Measurements from ENCODE around the gene CCL19. TPM values are rescaled to one million over a fixed set of nuclear protein-coding genes. Genes with fewer than 3 reads are reported as not detected.
A peak's percentile ranks its signal among the peaks of the same experiment; 100 is the strongest.

Gene CCL19
- total RNA-seq, 1 experiment from 2014 or later = not detected

GRCh38 chr9:34662526-34663302 lies 28.4 kb downstream of the CCL19 start, which contains the start of gene CCL27:
Gene CCL27, minus strand, starts transcription at chr9:34662657. Its CDS starts 24 bp downstream, at chr9:34662633.
- DNase-seq (ENCODE audit: low read depth) = no peak

GRCh38 chr9:34659592-34660253 lies 31.4 kb downstream of the CCL19 start:
- peak; percentile 67 for DNase-seq (ENCODE audit: low read depth)

GRCh38 chr9:34658461-34658860 lies 32.6 kb downstream of the CCL19 start:
- DNase-seq (ENCODE audit: low read depth) = no peak

DNA sequence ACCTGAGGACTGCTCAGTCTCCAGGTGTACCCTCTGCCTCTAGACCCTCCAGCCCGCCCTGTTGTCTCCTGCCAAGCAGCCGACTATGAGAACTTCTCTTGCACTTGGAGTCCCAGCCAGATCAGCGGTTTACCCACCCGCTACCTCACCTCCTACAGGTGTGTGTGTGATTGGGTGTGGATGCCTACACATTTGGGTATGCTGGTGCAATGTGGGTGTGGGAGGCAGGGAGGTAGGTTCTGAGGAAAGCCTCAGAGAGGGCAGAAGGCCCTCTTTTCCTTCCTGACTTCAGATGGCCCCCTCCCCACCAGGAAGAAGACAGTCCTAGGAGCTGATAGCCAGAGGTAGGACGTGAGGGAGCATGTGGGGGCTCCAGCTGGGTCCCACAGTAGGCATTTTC lies 34.1 kb downstream of the CCL19 start:
- no peak for DNase-seq (ENCODE audit: low read depth)

DNA sequence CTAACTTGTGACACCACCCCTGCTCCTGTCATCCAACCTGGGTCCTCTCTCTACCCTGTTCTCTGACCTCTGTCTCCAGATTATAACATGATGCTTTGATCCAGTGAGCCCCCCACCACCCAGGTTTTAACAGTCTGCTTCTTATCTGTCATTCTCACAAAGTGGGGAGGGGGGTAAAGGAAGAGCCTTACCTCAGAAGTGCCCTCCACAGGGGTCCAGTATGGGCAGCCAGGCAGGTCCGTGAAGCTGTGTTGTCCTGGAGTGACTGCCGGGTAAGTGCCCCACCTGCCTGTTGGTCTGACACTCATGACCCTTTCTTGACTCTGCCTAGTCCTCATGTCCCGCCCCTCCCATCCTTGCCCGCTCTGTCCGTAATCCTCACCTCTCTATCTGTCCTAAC lies 35.7 kb downstream of the CCL19 start:
- DNase-seq (ENCODE audit: low read depth) = no peak

- no peak for DNase-seq (ENCODE audit: low read depth)
Observed at GRCh38 chr9:34654323-34655051, 36.6 kb downstream of the CCL19 start.

GRCh38 chr9:34653151-34654072 lies 37.7 kb downstream of the CCL19 start:
- DNase-seq (ENCODE audit: low read depth) = no peak

- DNase-seq (ENCODE audit: low read depth) = no peak
Observed at GRCh38 chr9:34652602-34653000, 38.5 kb downstream of the CCL19 start.

DNA sequence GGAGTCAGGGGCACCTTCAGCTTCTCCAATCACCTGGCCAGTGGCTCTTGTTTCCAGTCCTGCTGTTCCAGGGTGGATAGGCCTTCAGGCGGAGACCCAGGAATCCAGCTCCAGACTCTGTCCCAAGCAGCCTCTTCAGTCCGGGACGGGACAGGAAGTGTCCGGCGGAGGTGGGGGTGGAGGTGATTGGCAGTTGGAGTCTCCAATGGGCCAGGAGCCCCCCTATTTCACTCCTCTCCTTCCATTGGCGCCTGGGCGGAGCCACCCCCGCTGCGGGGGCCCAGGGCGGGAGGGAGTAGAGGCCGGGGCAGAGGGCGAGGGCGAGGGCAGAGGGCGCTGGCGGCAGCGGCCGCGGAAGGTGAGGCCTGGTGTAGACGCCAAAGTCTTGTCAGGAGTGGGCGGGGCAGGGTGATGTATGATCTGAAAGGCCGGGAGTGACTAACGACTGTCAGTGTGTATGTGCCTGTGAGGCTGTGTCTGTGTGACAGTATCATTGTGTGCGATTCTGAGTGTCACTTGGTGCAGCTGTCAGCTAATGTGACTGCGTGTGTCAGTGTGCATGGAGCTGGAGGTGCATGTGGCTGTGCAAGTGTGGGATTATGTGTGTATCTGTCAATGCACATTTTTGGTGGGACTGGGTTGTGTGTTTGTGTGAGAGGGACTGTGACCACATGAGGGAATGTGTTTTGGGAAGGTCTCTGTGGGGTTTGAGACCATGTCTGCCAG lies 39.0 kb downstream of the CCL19 start, which contains the start of gene IL11RA:
IL11RA (plus strand) TSS at position 310 of the 726 bp plus-strand sequence. CDS start 3,033 bp downstream, outside the sequence.
- peak; percentile 92 for DNase-seq (ENCODE audit: low read depth)

DNA sequence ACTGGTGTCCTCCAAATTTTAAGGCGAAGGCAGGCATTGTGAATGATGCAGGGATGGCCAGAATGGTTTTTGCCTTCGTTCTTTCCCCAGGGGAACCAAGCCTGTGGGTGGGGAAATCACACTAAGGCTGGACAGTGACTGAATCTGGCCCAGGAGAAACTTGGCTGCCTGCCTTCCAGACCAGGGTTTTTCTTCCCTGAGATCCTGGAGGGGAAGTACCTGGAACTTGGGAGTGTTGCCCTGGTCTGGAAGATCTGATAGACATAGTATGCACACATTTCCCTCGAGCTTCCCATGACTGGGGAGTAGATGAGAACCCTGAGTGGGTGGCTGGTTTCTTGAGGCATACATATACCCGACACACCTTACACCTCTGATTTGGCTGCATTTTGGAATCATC lies 39.8 kb downstream of the CCL19 start:
- DNase-seq (ENCODE audit: low read depth) = peak; percentile 81

GRCh38 chr9:34650816-34651215 lies 40.3 kb downstream of the CCL19 start:
- peak; percentile 85 for DNase-seq (ENCODE audit: low read depth)

DNA sequence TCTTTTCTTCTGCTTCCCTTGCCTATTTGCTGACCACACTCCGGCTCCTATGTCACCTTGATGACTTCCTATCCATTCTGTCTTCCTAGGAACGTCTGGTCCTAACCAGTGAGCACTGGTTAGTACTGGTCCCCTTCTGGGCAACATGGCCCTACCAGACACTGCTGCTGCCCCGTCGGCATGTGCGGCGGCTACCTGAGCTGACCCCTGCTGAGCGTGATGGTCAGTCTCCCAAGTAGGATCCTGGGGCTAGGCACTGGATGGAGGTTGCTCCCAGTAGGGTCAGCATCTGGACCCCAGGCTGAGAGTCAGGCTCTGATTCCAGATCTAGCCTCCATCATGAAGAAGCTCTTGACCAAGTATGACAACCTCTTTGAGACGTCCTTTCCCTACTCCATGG lies 42.4 kb downstream of the CCL19 start:
- DNase-seq (ENCODE audit: low read depth) = no peak

DNA sequence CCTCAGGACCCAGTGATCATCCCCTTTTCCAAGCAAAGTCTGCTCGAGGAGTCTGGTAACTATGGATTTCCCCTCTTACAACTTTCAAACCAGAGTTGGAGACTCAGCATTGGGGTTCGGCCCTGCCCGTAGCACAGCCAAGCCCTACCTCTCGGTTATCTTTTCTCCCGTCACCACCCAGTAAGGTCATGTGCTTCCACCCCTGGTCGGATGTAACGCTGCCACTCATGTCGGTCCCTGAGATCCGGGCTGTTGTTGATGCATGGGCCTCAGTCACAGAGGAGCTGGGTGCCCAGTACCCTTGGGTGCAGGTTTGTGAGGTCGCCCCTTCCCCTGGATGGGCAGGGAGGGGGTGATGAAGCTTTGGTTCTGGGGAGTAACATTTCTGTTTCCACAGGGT lies 43.4 kb downstream of the CCL19 start:
- no peak for DNase-seq (ENCODE audit: low read depth)

DNA sequence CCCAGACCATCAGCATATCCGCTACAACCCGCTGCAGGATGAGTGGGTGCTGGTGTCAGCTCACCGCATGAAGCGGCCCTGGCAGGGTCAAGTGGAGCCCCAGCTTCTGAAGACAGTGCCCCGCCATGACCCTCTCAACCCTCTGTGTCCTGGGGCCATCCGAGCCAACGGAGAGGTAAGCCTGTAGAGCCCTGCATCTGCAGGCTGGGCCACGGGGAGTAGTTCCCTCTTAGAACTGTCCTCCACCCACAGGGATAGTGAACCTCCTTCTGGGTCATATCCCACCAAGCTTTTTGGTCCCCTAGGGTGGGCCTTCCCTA lies 44.0 kb downstream of the CCL19 start:
- DNase-seq (ENCODE audit: low read depth) = no peak

DNA sequence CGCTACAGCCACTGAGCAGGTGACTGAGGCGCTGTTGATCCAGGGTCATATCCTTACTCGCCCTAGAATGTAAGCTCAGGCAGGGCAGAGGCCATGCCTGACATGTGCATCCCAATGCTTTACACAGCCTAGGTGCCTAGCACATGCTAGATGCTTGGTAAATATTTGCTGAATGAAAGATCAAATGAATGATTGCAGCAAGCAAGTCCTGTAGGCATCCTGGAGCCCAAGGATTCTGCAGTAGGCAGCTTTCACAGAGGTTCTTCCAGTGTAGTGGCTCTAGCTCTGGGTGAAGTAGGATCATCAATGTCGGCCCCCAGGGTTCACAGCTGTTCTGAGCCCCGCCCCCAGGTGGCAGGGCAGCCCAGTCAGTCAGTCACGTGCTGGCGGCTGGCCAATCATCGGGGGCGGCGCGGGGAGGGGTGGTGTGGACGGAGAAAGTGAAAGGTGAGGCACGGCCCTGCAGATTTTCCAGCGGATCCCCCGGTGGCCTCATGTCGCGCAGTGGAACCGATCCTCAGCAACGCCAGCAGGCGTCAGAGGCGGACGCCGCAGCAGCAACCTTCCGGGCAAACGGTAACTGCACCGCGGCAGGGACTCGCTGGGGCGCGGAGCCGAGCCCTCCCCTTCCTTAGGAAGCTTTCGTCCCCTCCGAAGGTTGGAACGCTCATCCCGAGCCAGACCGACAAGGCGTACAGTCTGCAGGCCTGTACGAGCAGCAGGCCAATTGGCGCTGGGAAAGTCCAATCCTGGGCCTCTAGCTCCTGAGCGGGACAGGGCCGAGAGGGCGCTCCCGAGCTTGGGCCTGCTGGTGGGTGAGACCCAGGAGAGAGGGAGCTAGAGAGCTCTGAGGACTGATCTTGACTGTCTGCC lies 44.6 kb downstream of the CCL19 start, which contains the start of gene GALT:
GALT (plus strand) TSS at position 465 of the 873 bp plus-strand sequence; CDS start at position 495, 30 bp downstream.
- DNase-seq (ENCODE audit: low read depth) = peak; percentile 90

DNA sequence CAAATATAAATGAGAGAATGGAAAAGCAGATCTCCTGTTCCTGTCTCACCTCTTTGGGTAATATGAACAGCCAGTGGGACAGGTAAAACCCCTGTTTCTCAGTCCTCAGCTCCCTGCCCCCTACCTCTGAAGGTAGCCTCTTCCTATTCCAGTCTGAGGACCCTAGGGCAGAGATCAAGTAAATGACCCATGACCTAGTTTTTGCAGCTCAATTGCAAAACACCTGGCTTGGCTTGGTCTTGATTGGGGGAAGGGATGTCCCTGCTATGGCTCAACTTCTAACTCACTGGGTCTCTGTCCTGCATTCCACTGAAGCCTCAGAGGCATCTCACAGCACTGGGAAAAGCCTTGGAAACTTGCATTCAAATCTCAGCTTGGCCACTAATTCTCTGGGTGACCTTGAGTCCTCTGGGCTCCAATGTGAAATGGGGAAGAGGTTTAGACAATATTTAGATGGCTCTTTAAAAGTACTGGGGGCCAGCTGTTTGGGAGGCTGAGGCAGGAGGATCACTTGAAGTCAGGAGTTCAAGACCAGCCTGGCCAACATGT lies 46.2 kb downstream of the CCL19 start:
- DNase-seq (ENCODE audit: low read depth) = no peak

- no peak for DNase-seq (ENCODE audit: low read depth)
Observed at GRCh38 chr9:34642679-34643078, 48.4 kb downstream of the CCL19 start.
